Measurements from ENCODE around the gene STX18. TPM values are rescaled to one million over a fixed set of nuclear protein-coding genes. Genes with fewer than 3 reads are reported as not detected.

Gene STX18
- total RNA-seq, 4 donors from 2014 or later, result 9.2 to 56.9 (median 42.1) TPM

GRCh38 chr4:4390515-4391240, 151.2 kb downstream of the STX18 start:
- in situ Hi-C loops (cut with MboI; ENCODE audit: low pct_ligation_motif_present in 1 of 4, low pct_unique_long_range_greater_than_20kb in 1 of 4, low sequenced_read_pairs in 3 of 4) (no loop called here), intact Hi-C loops (cut with DNase I; ENCODE audit: low total_unique reads) (no loop called here)
- Histone ChIP-seq H3K27me3 (peaks cover 70% of the 10 kb centered on the region), H3K4me3 (no peak overlapping the region), H3K36me3 (no peaks in the 10 kb centered on the region), H3K9me3 (no peaks in the 10 kb centered on the region), H3K27ac (no peak overlapping the region), H3K4me1 (peaks cover 0 to 27% (median 23%) of the 10 kb centered on the region in 4 donors)
- TF ChIP-seq EP300 (IDR thresholded peaks at IDR 0.05; ENCODE audit: low read depth) (no peak), POLR2AphosphoS5 (IDR thresholded peaks at IDR 0.05) (no peak), POLR2A (IDR thresholded peaks at IDR 0.05) (no peak), CTCF (IDR thresholded peaks at IDR 0.05) (no peak)
- DNase-seq, result no peak
- 57 to 70% methylated on average over 3 to 11 of the region's 11 CpGs for WGBS, 2 donors (ENCODE audit: low coverage in 1 of 2)

GRCh38 chr4:4390046-4390445, 151.8 kb downstream of the STX18 start:
- 66% methylated on average over 7 of the region's 7 CpGs; no CpG with 5 or more reads in 1 of the 2 donors for WGBS, 2 donors (ENCODE audit: low coverage in 1 of 2)
- in situ Hi-C loops (cut with MboI; ENCODE audit: low pct_ligation_motif_present in 1 of 4, low pct_unique_long_range_greater_than_20kb in 1 of 4, low sequenced_read_pairs in 3 of 4), result no loop called here
- intact Hi-C loops (cut with DNase I; ENCODE audit: low total_unique reads), result no loop called here

GRCh38 chr4:4388836-4389575, 152.8 kb downstream of the STX18 start:
- intact Hi-C loops (cut with DNase I; ENCODE audit: low total_unique reads), result no loop called here
- TF ChIP-seq EP300 (IDR thresholded peaks at IDR 0.05; ENCODE audit: low read depth), result no peak
- TF ChIP-seq CTCF (IDR thresholded peaks at IDR 0.05), result no peak
- TF ChIP-seq POLR2A (IDR thresholded peaks at IDR 0.05), result no peak
- TF ChIP-seq POLR2AphosphoS5 (IDR thresholded peaks at IDR 0.05), result no peak
- 60 to 64% methylated on average over 1 to 18 of the region's 18 CpGs for WGBS, 2 donors (ENCODE audit: low coverage in 1 of 2)
- H3K9me3 ChIP-seq, result no peaks in the 10 kb centered on the region
- H3K27me3 ChIP-seq, result peaks cover 76% of the 10 kb centered on the region
- H3K4me3 ChIP-seq, result no peak overlapping the region
- H3K27ac ChIP-seq, result no peak overlapping the region
- DNase-seq, result no peak
- in situ Hi-C loops (cut with MboI; ENCODE audit: low pct_ligation_motif_present in 1 of 4, low pct_unique_long_range_greater_than_20kb in 1 of 4, low sequenced_read_pairs in 3 of 4), result no loop called here
- peaks cover 0 to 27% (median 23%) of the 10 kb centered on the region in 4 donors for H3K4me1 ChIP-seq
- no peaks in the 10 kb centered on the region for H3K36me3 ChIP-seq

More at GRCh38 chr4:4390046-4390445, 151.8 kb downstream of the STX18 start:
- no peaks in the 10 kb centered on the region for H3K9me3 ChIP-seq
- TF ChIP-seq CTCF (IDR thresholded peaks at IDR 0.05), result no peak
- no peak for TF ChIP-seq EP300 (IDR thresholded peaks at IDR 0.05; ENCODE audit: low read depth)
- TF ChIP-seq POLR2AphosphoS5 (IDR thresholded peaks at IDR 0.05), result no peak
- TF ChIP-seq POLR2A (IDR thresholded peaks at IDR 0.05), result no peak
- H3K27ac ChIP-seq, result no peak overlapping the region
- H3K4me3 ChIP-seq, result no peak overlapping the region
- no peak for DNase-seq
- no peaks in the 10 kb centered on the region for H3K36me3 ChIP-seq
- peaks cover 75% of the 10 kb centered on the region for H3K27me3 ChIP-seq
- peaks cover 0 to 27% (median 23%) of the 10 kb centered on the region in 4 donors for H3K4me1 ChIP-seq

DNA sequence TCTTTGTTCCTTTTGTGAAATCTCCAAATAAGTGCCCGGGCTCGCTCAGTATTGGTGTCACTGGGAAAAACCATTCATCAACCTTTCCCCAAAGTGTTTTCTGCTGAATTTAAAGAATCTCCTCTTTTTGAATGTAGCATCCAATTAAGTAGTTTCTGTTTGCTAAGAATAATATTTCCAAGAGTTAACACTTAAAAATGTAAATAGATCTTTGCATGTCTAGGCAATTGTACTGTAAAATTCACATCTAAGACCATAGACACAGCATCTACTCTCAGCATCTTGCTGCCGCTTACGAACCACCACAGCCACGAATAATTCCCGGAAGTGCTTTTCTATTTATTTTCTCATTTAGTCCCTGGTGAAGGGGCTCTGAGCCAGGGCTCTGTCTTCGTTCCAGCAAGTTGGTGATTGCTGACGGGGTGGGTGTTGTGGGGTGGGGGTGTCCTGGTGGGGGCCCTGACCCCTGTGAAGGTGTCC, 153.5 kb downstream of the STX18 start:
- H3K9me3 ChIP-seq, result no peaks in the 10 kb centered on the region
- H3K27me3 ChIP-seq, result peaks cover 74% of the 10 kb centered on the region
- no peak for DNase-seq
- in situ Hi-C loops (cut with MboI; ENCODE audit: low pct_ligation_motif_present in 1 of 4, low pct_unique_long_range_greater_than_20kb in 1 of 4, low sequenced_read_pairs in 3 of 4) (no loop called here), intact Hi-C loops (cut with DNase I; ENCODE audit: low total_unique reads) (no loop called here)
- 0 to 31% methylated on average over 2 to 8 of the region's 8 CpGs for WGBS, 2 donors (ENCODE audit: low coverage in 1 of 2)
- H3K27ac ChIP-seq, result no peak overlapping the region
- H3K4me3 ChIP-seq, result no peak overlapping the region
- peaks cover 0 to 27% (median 23%) of the 10 kb centered on the region in 4 donors for H3K4me1 ChIP-seq
- TF ChIP-seq EP300 (IDR thresholded peaks at IDR 0.05; ENCODE audit: low read depth), result no peak
- H3K36me3 ChIP-seq, result no peaks in the 10 kb centered on the region
